GM23338 (cell line): ENCODE results near the gene ZSCAN2. TPM values are rescaled to one million over a fixed set of nuclear protein-coding genes. Genes with fewer than 3 reads are reported as not detected.

Experiments used
- ATAC-seq: fragments of 200-7000 bp; cut with Tn5 transposase; 3 replicates; pipeline ENCODE4 v1.9.1; 2020
- DNase-seq: peaks from one replicate; pipeline ENCODE4 v3.0.0-alpha.2; 2015; ENCODE audit warnings: low spot score
- H2AFZ ChIP-seq: fragments of 200-600 bp; sonication (generic); 2 replicates; pipeline ENCODE4 v1.8.0; 2016; ENCODE audit warnings: antibody characterized with exemption, mild to moderate bottlenecking, moderate library complexity
- H3F3A ChIP-seq: fragments of 200-600 bp; sonication (generic); replicated peaks from 2 replicates; pipeline ENCODE4 v1.8.0; 2017; ENCODE audit warnings: antibody characterized with exemption, mixed run types, low read depth
- H3K27ac ChIP-seq: fragments of 200-600 bp; sonication (generic); 2 replicates; pipeline ENCODE4 v1.6.1; 2016; ENCODE audit warnings: low read depth
- H3K27me3 ChIP-seq: fragments of 200-600 bp; sonication (generic); 2 replicates; pipeline ENCODE4 v1.8.0; 2016; ENCODE audit warnings: mild to moderate bottlenecking, mixed run types, moderate library complexity; ENCODE audit not compliant: insufficient read depth
- H3K36me3 ChIP-seq: fragments of 200-600 bp; sonication (generic); 2 replicates; pipeline ENCODE4 v1.8.0; 2016; ENCODE audit warnings: mild to moderate bottlenecking; ENCODE audit not compliant: insufficient read depth
- H3K4me1 ChIP-seq: fragments of 200-600 bp; sonication (generic); 2 replicates; pipeline ENCODE4 v1.8.0; 2016; ENCODE audit warnings: mild to moderate bottlenecking, moderate library complexity; ENCODE audit not compliant: insufficient read depth
- H3K4me2 ChIP-seq: fragments of 200-600 bp; sonication (generic); 2 replicates; pipeline ENCODE4 v1.7.1; 2017; ENCODE audit warnings: mixed run types
- H3K4me3 ChIP-seq: fragments of 200-600 bp; sonication (generic); 2 replicates; pipeline ENCODE4 v1.6.1; 2016; ENCODE audit warnings: mixed run types
- H3K79me2 ChIP-seq: fragments of 200-600 bp; sonication (generic); replicated peaks from 2 replicates; pipeline ENCODE4 v1.8.0; 2017; ENCODE audit warnings: mild to moderate bottlenecking; ENCODE audit not compliant: insufficient read depth
- H3K9me2 ChIP-seq: fragments of 200-600 bp; sonication (generic); 2 replicates; pipeline ENCODE4 v1.8.0; 2017; ENCODE audit not compliant: insufficient read depth
- H4K20me1 ChIP-seq: fragments of 200-600 bp; sonication (generic); replicated peaks from 2 replicates; pipeline ENCODE4 v1.8.0; 2017; ENCODE audit warnings: mild to moderate bottlenecking; ENCODE audit not compliant: insufficient read depth
- H3K27ac Mint-ChIP-seq: 2 replicates; pipeline ENCODE4 v1.8.0; 2020; ENCODE audit warnings: inconsistent platforms, mild to moderate bottlenecking, moderate library complexity, mixed read lengths
- H3K27me3 Mint-ChIP-seq: 3 replicates; pipeline ENCODE4 v1.8.0; 2022; ENCODE audit warnings: low read depth, mild to moderate bottlenecking, moderate library complexity, mixed read lengths, inconsistent platforms; ENCODE audit not compliant: insufficient read depth, poor library complexity
- H3K36me3 Mint-ChIP-seq: 3 replicates; pipeline ENCODE4 v1.8.0; 2021; ENCODE audit warnings: low read depth, mild to moderate bottlenecking, inconsistent platforms, moderate library complexity, mixed read lengths
- H3K4me1 Mint-ChIP-seq: 3 replicates; pipeline ENCODE4 v1.8.0; 2020; ENCODE audit warnings: mild to moderate bottlenecking, inconsistent platforms, mixed read lengths
- H3K4me3 Mint-ChIP-seq: 3 replicates; pipeline ENCODE4 v1.8.0; 2021; ENCODE audit warnings: moderate library complexity, mild to moderate bottlenecking, inconsistent platforms, mixed read lengths
- H3K9me3 Mint-ChIP-seq: 3 replicates; pipeline ENCODE4 v1.8.0; 2020; ENCODE audit warnings: moderate library complexity, mild to moderate bottlenecking, inconsistent platforms, mixed read lengths
- CREB1 ChIP-seq: fragments of 250-450 bp; sonication (Bioruptor Pico); IDR thresholded peaks from 2 replicates; pipeline ENCODE4 v1.5.0; 2020; ENCODE audit warnings: low read depth, mild to moderate bottlenecking, moderate library complexity
- EZH2 ChIP-seq: fragments of 200-600 bp; sonication (generic); IDR thresholded peaks from one replicate; pipeline ENCODE4 v1.8.0; 2017; ENCODE audit warnings: antibody characterized with exemption, mild to moderate bottlenecking, low read depth; ENCODE audit not compliant: unreplicated experiment
- EZH2phosphoT487 ChIP-seq: fragments of 200-600 bp; sonication (generic); IDR thresholded peaks from one replicate; pipeline ENCODE4 v1.8.1; 2018; ENCODE audit warnings: antibody characterized with exemption; ENCODE audit not compliant: unreplicated experiment
- JUNB ChIP-seq: IDR thresholded peaks from one replicate; pipeline ENCODE4 v1.6.1; 2016; ENCODE audit warnings: antibody characterized with exemption; ENCODE audit not compliant: unreplicated experiment
- NANOG ChIP-seq: IDR thresholded peaks from 2 replicates; pipeline ENCODE4 v1.6.1; 2016; ENCODE audit warnings: antibody characterized with exemption, borderline replicate concordance
- POLR2AphosphoS5 ChIP-seq: IDR thresholded peaks from 2 replicates; pipeline ENCODE4 v1.6.1; 2016; ENCODE audit warnings: antibody characterized with exemption, low read depth
- STAT1 ChIP-seq: IDR thresholded peaks from one replicate; pipeline ENCODE4 v1.6.1; 2016; ENCODE audit warnings: antibody characterized with exemption; ENCODE audit not compliant: unreplicated experiment
- ZNF114 ChIP-seq: fragments of 250-450 bp; sonication (Bioruptor Pico); IDR thresholded peaks from 2 replicates; pipeline ENCODE4 v1.5.0; 2020; ENCODE audit warnings: mild to moderate bottlenecking, moderate library complexity
- ZNF331 ChIP-seq: fragments of 250-450 bp; sonication (Bioruptor Pico); IDR thresholded peaks from 2 replicates; pipeline ENCODE4 v1.5.0; 2020; ENCODE audit warnings: low read depth, mild to moderate bottlenecking, moderate library complexity
- polyA plus RNA-seq: library from polyadenylated mRNA; unstranded; fragments of >200 nt; fragmentation: Nextera tagmentation; extraction: Ambion mirVana; gene quantifications from 2 replicates; pipeline ENCODE4 v1.2.1, GENCODE V29; 2016
- total RNA-seq: library from RNA; depleted of rRNA; stranded (reverse); fragments of >200 nt; shearing (Covaris generic); gene quantifications from 2 replicates; pipeline ENCODE4 v1.2.3, GENCODE V29; 2014
- TF ChIP-seq, protein P1 (sequence below): IDR thresholded peaks from 2 replicates; pipeline ENCODE4 v1.6.1; 2016; ENCODE audit warnings: antibody characterized with exemption
- TF ChIP-seq, protein P2 (sequence below): IDR thresholded peaks from one replicate; pipeline ENCODE4 v1.6.1; 2018; ENCODE audit warnings: antibody characterized with exemption; ENCODE audit not compliant: unreplicated experiment
- TF ChIP-seq, protein P3 (sequence below), 2 experiments: fragments of 200-600 bp in 1 of 2; sonication (generic) in 1 of 2; conservative IDR thresholded peaks; 2 replicates each; pipeline versions ENCODE4 v1.5.1 to v1.6.1; 2016 to 2017; ENCODE audit warnings: antibody characterized with exemption in 2 of 2, low read depth in 2 of 2, mild to moderate bottlenecking in 2 of 2, moderate library complexity in 1 of 2
- TF ChIP-seq, protein P4 (sequence below): fragments of 250-450 bp; sonication (Bioruptor Pico); IDR thresholded peaks from 2 replicates; pipeline ENCODE4 v1.5.0; 2020; ENCODE audit warnings: mild to moderate bottlenecking, moderate library complexity

The ZSCAN2 gene
- total and polyA plus RNA-seq, 2 experiments from 2014 or later, result 45.8 to 63.9 TPM

DNA sequence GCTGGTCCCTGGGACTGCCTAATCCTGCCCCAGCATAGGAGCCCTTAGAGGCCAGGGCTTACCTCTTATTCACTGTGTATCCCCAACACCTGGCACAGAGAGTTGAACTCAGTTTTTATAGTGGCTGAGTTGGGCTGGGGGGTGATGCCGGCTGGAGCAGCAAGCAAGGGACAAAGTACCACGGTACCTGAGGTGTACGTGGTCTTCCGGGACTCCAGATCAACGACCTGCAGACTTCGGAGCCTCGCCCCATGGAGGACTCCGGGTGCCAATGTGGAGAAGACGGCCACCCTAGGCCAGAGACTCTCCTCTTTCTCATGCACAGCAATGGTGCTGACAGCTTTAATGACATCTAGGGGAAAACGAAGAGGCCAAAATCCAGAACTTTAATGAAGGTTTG is 45.2 kb downstream of the ZSCAN2 start:
- Mint-ChIP-seq H3K27ac (no peak overlapping the region), H3K4me3 (no peak overlapping the region), H3K36me3 (peaks cover 78% of the 10 kb centered on the region), H3K9me3 (no peaks in the 10 kb centered on the region), H3K4me1 (no peaks in the 10 kb centered on the region), H3K27me3 (no peaks in the 10 kb centered on the region)
- peaks cover 48% of the 10 kb centered on the region for H3K36me3 ChIP-seq
- no peak overlapping the region for H2AFZ ChIP-seq
- H4K20me1 ChIP-seq, result 0 out of 2 replicates have a peak, but pooled peaks cover 7% of the 10 kb centered on the region
- ATAC-seq (no peak), DNase-seq (no peak)
- H3K27me3 ChIP-seq, result no peaks in the 10 kb centered on the region
- TF ChIP-seq EZH2 (no peak), POLR2AphosphoS5 (no peak), CREB1 (no peak), NANOG (no peak), JUNB (no peak), EZH2phosphoT487 (no peak), STAT1 (no peak), ZNF114 (CRISPR knock-in tag) (no peak), ZNF331 (no peak)
- TF ChIP-seq, protein P1, sequence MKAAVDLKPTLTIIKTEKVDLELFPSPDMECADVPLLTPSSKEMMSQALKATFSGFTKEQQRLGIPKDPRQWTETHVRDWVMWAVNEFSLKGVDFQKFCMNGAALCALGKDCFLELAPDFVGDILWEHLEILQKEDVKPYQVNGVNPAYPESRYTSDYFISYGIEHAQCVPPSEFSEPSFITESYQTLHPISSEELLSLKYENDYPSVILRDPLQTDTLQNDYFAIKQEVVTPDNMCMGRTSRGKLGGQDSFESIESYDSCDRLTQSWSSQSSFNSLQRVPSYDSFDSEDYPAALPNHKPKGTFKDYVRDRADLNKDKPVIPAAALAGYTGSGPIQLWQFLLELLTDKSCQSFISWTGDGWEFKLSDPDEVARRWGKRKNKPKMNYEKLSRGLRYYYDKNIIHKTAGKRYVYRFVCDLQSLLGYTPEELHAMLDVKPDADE, result no peak
- TF ChIP-seq, protein P2, sequence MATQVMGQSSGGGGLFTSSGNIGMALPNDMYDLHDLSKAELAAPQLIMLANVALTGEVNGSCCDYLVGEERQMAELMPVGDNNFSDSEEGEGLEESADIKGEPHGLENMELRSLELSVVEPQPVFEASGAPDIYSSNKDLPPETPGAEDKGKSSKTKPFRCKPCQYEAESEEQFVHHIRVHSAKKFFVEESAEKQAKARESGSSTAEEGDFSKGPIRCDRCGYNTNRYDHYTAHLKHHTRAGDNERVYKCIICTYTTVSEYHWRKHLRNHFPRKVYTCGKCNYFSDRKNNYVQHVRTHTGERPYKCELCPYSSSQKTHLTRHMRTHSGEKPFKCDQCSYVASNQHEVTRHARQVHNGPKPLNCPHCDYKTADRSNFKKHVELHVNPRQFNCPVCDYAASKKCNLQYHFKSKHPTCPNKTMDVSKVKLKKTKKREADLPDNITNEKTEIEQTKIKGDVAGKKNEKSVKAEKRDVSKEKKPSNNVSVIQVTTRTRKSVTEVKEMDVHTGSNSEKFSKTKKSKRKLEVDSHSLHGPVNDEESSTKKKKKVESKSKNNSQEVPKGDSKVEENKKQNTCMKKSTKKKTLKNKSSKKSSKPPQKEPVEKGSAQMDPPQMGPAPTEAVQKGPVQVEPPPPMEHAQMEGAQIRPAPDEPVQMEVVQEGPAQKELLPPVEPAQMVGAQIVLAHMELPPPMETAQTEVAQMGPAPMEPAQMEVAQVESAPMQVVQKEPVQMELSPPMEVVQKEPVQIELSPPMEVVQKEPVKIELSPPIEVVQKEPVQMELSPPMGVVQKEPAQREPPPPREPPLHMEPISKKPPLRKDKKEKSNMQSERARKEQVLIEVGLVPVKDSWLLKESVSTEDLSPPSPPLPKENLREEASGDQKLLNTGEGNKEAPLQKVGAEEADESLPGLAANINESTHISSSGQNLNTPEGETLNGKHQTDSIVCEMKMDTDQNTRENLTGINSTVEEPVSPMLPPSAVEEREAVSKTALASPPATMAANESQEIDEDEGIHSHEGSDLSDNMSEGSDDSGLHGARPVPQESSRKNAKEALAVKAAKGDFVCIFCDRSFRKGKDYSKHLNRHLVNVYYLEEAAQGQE, result no peak
- TF ChIP-seq, protein P3, sequence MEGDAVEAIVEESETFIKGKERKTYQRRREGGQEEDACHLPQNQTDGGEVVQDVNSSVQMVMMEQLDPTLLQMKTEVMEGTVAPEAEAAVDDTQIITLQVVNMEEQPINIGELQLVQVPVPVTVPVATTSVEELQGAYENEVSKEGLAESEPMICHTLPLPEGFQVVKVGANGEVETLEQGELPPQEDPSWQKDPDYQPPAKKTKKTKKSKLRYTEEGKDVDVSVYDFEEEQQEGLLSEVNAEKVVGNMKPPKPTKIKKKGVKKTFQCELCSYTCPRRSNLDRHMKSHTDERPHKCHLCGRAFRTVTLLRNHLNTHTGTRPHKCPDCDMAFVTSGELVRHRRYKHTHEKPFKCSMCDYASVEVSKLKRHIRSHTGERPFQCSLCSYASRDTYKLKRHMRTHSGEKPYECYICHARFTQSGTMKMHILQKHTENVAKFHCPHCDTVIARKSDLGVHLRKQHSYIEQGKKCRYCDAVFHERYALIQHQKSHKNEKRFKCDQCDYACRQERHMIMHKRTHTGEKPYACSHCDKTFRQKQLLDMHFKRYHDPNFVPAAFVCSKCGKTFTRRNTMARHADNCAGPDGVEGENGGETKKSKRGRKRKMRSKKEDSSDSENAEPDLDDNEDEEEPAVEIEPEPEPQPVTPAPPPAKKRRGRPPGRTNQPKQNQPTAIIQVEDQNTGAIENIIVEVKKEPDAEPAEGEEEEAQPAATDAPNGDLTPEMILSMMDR (conservative IDR thresholded peaks at IDR 0.05; ENCODE audit: low read depth in 2 of 2), result no peak
- TF ChIP-seq, protein P4, sequence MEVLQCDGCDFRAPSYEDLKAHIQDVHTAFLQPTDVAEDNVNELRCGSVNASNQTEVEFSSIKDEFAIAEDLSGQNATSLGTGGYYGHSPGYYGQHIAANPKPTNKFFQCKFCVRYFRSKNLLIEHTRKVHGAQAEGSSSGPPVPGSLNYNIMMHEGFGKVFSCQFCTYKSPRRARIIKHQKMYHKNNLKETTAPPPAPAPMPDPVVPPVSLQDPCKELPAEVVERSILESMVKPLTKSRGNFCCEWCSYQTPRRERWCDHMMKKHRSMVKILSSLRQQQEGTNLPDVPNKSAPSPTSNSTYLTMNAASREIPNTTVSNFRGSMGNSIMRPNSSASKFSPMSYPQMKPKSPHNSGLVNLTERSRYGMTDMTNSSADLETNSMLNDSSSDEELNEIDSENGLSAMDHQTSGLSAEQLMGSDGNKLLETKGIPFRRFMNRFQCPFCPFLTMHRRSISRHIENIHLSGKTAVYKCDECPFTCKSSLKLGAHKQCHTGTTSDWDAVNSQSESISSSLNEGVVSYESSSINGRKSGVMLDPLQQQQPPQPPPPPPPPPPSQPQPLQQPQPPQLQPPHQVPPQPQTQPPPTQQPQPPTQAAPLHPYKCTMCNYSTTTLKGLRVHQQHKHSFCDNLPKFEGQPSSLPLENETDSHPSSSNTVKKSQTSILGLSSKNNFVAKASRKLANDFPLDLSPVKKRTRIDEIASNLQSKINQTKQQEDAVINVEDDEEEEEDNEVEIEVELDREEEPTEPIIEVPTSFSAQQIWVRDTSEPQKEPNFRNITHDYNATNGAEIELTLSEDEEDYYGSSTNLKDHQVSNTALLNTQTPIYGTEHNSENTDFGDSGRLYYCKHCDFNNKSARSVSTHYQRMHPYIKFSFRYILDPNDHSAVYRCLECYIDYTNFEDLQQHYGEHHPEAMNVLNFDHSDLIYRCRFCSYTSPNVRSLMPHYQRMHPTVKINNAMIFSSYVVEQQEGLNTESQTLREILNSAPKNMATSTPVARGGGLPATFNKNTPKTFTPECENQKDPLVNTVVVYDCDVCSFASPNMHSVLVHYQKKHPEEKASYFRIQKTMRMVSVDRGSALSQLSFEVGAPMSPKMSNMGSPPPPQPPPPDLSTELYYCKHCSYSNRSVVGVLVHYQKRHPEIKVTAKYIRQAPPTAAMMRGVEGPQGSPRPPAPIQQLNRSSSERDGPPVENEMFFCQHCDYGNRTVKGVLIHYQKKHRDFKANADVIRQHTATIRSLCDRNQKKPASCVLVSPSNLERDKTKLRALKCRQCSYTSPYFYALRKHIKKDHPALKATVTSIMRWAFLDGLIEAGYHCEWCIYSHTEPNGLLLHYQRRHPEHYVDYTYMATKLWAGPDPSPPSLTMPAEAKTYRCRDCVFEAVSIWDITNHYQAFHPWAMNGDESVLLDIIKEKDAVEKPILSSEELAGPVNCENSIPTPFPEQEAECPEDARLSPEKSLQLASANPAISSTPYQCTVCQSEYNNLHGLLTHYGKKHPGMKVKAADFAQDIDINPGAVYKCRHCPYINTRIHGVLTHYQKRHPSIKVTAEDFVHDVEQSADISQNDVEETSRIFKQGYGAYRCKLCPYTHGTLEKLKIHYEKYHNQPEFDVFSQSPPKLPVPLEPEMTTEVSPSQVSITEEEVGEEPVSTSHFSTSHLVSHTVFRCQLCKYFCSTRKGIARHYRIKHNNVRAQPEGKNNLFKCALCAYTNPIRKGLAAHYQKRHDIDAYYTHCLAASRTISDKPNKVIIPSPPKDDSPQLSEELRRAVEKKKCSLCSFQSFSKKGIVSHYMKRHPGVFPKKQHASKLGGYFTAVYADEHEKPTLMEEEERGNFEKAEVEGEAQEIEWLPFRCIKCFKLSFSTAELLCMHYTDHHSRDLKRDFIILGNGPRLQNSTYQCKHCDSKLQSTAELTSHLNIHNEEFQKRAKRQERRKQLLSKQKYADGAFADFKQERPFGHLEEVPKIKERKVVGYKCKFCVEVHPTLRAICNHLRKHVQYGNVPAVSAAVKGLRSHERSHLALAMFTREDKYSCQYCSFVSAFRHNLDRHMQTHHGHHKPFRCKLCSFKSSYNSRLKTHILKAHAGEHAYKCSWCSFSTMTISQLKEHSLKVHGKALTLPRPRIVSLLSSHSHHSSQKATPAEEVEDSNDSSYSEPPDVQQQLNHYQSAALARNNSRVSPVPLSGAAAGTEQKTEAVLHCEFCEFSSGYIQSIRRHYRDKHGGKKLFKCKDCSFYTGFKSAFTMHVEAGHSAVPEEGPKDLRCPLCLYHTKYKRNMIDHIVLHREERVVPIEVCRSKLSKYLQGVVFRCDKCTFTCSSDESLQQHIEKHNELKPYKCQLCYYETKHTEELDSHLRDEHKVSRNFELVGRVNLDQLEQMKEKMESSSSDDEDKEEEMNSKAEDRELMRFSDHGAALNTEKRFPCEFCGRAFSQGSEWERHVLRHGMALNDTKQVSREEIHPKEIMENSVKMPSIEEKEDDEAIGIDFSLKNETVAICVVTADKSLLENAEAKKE, result no peak
- H3K79me2 ChIP-seq, result no peaks in the 10 kb centered on the region
- H3K4me2 ChIP-seq, result no peak overlapping the region
- 0 out of 2 replicates have a peak, but pooled peaks cover 2% of the 10 kb centered on the region for H3F3A ChIP-seq
- no peak overlapping the region for H3K27ac ChIP-seq
- no peak overlapping the region for H3K4me3 ChIP-seq
- H3K9me2 ChIP-seq, result no peaks in the 10 kb centered on the region
- H3K4me1 ChIP-seq, result no peaks in the 10 kb centered on the region
